Activated CD4-positive, alpha-beta T cell treated with anti-CD3 and anti-CD28 coated beads, Interleukin-2, amount 50 U/mL, for 1 hour (primary cell): ENCODE data around the gene ATG14.
"Not testable (repeated sequence)": the region's sequence is repeated elsewhere in the genome, so short reads cannot be mapped to it uniquely, and the experiment has no call there.

Experiments used
- DNase-seq: peaks from one replicate; pipeline ENCODE4 v3.0.0-alpha.2; 2020

ATG14 gene

DNA sequence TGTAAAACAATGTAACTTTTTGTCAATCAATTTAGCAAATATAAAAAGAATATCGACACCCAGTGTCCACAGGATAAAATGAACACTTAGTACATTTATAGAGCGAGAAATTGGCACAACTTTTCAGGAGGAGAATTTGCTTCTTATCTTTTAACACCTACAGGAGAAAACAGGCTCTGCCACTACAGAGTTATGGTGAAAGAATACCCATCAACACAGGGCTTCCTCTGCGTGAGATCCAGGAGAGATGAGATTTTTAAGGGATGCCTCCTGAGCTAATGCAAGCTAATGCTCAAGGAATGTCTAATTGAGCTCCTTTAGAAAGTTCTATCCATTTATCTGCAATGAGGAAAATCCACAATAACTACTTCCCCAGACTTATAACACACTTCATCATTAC is 21.0 kb upstream of the ATG14 start:
- DNase-seq, result no peak

DNA sequence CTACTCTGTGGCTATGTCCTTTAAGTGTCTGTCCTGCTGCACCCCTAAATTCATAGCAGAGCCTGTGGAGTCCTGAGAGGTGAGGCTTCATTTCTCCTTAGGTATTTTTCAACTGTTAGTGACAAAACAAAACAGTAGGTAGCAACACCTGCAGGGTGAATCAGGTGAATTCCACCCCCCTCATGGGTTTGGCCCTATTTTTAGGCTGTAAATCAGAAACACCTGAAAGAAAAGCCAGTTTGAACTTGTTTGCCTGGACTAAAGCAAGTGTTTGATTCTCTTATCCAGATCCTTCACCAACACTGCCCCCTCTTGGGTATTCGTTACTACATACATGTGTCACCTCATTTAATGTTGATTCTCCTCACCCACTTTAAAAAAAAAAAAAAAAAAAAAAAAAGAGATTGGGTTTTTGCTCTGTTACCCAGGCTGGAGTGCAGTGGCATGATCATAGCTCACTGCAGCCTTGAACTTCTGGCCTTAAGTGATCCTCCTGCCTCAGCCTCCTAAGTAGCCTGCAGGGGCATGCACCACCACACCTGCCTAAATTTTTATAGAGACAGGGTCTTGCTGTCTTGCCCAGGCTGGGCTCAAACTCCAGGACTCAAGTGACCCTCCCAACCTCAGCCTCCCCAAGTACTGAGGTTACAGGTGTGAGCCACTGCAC is 18.5 kb upstream of the ATG14 start:
- DNase-seq, result peak; percentile 23

DNA sequence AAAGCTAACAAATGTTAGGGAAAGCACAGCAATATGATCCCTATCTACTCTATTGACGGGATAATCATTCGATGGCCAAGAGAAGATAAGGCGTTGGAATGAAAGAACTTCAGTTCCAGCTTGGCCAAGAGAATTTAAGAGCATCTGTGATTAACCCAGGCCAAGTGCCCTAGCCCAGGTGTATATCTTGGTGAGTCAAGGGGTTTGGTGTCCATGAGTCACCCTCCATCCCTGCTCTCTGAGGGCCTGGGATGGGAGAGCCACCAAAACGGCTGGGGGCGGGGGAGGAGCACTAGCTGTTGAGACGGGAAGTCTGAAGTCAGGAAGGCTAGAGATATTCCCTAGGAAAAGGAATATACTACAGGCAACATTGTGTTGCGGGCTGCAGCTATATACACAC is 15.8 kb upstream of the ATG14 start:
- no peak for DNase-seq

DNA sequence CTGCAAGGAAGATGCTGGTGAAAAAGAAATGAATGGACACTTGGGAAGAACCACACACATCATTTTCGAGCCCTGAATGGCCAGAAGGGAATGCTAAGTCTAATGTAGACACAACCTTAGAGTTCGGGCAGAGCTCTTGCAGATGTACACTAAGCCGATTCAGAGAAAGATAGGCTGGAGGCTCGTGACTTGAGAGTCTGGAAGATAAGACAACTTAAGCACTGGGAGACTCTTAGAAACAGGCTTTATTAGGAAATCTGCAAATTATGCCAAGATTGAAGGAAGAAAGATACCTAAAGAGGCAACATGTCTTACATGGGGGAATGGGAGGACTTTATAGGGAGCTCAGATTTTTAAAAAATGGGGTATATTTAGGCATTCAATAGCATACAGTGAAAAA is 15.3 kb upstream of the ATG14 start:
- no peak for DNase-seq

DNA sequence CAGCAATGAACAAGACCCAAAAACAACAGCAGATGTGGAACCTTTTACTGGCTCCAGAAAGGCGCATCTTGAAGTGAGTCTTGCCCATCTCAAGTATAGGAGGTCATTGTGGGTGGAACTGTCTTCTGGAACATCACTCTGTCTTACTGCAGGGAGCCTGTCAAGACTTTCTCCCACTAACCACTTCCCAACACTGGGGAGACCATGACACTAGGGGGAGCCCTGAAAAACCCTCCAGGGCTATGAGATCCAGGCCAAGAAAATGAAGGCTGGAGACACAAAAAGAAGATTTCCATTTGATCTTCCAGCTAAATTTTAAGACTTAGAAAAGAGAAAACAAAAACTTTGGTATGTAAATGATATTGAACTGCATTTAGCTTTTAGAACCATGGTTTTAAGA is 13.5 kb upstream of the ATG14 start:
- DNase-seq, result no peak

DNA sequence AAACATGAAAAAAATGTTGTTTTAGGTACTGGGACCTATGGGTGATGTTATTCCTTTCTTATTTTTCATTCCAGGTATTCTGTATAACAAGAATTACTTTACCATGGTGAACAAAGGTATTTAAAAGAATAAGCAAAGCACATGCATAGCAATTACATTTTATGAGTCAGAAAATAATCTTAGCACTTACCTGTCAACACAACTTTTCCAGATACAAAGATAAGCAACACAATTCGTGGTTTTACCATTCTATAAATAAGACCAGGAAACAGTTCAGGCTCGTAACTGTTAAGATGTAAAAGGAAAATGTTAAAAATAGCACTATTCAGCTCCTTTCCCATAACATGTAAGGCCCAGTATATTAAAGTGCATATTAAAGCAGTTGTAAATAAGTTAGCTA is 12.3 kb upstream of the ATG14 start:
- no peak for DNase-seq

DNA sequence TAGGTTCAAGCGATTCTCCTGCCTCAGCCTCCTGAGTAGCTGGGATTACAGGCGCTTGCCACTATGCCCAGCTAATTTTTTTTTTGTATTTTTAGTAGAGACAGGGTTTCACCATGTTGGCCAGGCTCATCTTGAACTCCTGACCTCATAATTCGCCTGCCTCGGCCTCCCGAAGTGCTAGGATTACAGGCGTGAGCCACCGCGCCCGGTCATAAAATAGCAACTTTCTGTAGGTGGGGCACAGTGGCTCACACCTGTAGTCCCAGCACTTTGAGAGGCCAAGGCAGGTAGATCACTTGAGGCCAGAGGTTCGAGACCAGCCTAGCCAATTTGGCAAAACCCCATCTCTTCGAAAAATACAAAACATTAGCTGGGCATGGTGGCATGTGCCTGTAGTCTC is 10.7 kb upstream of the ATG14 start:
- DNase-seq, result not testable (repeated sequence)

DNA sequence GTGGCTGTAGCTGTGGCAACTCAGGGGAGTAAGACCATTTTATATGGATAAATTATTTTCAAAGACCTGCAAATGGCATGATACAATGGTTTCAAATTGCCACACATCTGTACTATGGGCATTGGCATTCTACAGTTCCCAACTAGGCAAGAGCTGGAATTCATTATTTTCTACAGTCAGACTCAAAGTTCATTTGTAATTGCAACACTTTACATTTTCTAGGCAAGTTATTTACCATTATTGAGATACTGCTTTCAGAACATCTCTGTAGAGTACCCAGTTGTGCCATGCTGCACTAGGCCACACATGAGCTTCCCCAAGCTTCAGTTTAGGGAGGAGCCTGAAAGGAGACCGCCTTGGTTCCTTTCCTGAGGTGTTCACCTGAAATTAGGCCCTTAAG is 8.0 kb upstream of the ATG14 start:
- no peak for DNase-seq

DNA sequence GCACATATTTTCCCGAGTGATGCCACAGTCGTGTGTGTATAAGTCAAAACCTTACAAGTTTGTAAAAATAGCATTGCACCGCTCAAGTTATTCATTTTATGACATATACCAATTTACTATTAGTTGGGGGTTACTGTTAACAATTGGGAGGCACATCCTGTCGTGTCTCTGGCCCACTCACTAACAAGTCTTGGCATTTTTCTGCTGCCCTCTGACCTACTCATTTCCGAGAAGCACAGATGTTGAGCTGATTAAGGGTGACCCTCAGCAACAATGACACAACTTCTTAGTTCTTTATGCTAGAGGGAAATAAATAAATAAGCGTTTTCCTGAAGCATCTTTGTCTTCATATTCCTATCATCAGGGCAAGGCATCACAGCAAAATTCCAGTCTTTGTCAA is 6.8 kb upstream of the ATG14 start:
- DNase-seq, result no peak

DNA sequence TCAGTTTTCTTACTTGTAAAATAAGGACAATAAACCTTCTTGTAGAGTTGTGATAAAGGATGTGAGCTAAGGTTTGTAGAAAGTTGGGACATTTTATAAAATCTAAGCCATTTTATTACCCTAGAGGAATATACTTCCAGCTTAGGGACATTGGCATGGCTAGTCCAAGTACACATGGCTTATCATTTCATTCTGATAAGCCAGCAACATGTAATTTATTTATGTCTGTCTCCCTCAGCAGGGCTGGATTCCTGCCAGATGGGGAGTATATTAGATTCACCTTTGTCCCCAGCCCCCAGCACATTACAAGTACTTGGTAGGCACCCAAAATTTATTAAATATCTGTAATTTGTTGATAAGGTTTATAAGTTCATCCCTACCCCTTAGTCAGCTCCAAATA is 6.3 kb upstream of the ATG14 start:
- no peak for DNase-seq

DNA sequence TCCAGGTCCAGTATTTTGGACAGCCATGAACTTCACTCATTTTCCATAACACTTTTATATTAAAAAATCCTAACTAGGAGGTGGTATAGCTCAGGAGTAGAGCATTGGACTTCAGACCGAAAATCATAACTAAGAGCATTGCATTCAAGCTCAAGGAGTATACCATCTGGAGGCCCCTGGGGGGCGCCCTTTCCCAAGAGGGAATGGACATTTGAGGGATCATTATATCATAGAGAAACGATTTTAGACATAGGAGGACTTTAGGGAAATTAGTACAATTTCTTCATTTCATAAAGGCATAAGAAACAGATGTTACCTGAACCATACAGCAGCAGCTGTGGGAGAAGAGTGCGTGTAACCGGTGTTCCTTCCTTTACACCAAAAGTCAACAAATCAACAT is 5.2 kb upstream of the ATG14 start:
- no peak for DNase-seq

DNA sequence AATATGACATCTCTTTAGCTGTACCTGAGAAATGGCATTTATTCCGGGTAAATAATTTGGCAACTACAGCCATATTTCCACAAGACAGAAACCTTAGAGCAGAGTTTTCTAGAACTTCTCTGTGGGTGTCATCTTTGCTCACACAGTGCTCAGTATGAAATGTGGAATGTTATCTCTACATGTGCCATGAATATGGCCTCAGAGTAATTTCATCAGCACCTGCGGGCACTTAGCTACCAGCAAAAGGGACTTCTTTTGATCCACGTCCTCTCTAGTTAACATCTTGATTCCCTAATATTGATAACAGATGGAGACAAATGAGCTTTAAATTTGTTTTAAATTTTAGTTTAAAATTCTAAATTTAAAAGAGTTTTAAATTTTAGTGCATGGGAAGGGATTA is 2.9 kb upstream of the ATG14 start:
- DNase-seq, result no peak

DNA sequence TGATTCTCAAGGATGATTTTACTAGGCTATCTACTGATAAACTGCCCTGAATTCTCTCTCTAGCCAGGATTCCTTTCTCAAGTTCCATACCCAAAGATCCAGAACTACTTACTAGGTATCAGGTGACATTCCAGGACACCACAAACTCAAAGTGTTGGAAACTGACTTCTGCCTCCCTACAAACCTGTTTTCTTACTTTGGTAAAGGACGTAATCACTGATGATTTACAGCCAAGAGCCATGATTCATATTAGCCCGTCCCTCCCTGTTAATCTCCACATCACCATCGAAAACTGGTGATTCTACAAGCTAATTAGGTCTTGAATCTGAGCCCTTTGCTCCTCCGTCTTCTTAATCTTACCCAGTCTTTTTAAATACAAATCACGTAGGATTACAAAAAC is 1.0 kb upstream of the ATG14 start:
- no peak for DNase-seq

DNA sequence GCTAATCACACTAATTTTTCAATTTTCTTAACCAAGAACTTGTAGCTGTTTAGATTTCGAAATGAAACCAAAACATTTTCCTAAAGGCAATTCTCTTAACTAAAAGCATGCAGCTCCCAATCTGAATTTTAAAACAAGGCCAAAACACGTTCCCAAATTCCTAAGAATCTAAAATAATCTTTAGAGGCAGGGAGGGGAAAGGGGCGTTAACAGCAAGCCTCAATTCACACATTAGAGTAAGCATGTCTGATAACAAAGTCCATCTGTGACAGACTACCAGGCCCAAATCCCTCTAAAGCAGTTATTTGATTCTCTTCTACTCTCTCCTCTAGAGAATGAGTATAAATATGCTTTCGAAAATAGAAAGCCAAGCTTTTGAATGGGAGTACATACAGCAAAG is 754 bp downstream of the ATG14 start:
- no peak for DNase-seq

DNA sequence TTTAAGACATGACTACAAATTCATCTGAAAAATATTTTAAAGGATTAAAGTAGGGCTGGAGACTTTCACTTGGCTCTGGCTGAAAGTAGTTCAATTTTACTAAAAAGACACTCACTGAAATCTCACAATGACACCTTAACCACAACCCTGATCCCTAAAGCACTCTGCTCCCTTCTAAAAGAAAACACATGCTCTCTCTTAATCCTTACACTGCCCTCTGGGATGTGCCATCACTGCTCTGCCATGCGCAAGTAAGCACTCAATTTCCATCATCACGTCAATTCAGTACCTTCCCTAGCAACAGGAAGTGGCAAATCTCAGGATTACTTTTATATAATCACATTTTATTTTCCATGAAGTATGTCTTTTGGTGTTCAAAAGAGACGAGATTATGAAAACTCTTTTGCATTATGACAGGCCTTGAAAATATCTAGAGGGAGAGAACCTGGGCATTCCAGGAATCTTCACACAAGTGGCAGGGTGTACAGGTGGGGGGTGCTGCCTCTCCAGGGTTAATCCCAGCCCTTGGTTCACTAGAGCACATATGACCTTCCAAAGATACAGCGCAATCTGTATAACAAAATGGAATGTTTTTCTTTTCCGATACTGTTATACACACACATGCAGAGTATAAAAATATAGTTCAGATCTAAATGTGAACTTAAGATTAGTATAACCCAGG is 7.3 kb downstream of the ATG14 start:
- no peak for DNase-seq

DNA sequence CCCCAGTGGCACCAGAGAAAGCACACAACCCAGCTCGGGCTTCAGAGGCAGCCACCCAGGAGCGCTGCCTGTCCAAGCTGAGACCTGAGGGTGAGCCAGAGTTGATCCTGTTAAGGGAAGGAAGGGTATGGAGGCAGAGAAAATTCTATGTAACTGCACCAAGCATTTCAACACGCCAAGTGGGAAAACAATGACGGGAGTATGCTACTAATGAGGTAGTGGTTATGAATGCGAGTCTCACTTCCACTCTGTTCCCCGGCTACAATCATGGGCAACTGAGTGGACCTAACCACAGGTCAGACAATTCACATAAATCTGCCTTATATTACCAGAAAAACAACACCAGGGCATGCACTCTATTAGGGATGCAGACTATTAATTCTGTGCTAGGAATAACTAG is 9.9 kb downstream of the ATG14 start:
- no peak for DNase-seq

DNA sequence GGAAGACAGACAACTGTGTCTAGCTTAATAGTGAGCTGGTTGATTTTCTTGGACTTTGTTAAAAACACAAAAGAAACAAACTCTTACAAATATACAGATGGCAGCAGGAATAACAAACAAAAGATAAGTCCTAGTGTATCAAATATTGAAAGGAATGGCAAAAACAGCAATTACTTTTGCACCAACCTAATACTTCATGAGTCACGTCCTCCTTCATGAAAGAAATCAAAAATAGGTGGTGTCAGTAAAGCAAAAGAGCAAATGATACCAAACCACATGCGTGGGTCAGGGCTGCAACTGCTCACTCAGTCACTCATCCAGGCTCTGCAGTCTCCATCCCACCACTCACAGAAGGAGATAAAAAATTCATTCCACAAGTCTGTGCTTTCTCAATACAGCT is 11.8 kb downstream of the ATG14 start:
- DNase-seq, result no peak

DNA sequence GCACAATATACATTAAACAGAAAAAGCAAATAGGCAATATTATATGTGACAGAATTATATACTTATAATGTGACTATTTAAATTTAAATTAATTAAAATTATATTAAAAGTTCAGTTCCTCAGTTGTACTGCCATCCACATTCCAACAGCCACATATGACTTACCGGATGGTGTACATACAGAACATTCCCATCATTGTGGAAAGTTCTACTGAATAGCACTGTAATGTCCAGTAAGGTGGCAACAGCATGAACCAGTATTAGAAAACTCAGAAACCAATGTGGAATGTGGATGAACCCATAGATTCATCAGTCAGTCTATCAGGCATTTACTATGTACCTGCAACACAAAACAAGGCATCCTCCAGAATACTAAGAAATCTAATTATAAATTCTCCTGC is 12.4 kb downstream of the ATG14 start:
- no peak for DNase-seq

DNA sequence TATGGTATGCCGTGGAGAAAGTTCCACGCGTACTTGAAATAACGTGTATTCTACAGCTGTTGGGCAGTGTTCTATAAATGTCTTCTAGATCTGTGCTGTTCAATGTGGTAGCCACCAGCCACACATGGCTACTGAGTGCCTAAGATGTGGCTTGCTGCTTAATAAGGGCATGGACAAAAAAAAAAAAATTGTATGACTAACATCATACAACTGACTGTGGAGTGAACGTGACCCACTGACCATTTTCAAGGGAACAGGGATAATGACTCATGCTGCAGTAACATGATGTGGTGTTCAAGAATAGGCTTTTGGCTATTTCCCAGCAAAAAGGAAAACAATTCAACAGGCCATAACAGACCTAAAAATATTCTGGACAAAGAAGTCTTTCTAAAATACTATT is 13.0 kb downstream of the ATG14 start:
- DNase-seq, result no peak

DNA sequence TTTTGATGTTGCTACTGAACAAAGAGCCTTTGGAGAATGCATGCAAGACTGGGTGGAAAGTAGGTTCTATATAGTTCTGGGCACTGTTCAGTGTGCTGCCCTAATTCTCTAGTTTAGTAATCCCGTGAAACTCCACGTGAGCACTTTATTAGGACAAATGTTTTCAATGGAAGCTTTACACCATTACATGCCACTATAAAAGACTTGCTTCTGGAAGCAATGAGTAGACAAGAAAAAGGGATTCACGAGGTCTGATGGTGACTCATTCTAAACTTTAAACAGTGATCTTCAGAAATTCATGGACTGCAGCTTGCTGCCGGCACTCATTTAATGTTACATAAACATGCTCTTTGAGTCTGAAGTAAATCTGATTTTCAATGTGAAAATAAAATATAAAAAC is 22.3 kb downstream of the ATG14 start:
- DNase-seq, result no peak

DNA sequence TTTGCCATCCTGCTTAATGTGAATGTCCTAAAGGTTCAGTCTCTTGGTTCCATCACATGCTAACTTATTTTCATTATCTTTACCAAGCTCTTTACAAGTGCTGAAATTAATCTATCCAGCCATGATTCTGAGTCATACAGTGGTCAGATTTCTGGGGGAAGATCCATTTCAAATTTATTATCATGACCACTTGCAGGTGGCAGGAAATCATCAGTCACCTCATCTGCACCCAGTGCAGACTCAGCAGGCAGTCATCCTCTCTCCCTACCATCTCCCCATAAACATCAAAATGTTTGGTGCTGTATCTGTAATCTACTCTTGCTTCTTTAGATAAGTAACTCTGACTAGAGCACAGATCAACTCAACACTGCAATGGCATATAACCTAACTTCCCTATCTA is 23.5 kb downstream of the ATG14 start:
- no peak for DNase-seq

DNA sequence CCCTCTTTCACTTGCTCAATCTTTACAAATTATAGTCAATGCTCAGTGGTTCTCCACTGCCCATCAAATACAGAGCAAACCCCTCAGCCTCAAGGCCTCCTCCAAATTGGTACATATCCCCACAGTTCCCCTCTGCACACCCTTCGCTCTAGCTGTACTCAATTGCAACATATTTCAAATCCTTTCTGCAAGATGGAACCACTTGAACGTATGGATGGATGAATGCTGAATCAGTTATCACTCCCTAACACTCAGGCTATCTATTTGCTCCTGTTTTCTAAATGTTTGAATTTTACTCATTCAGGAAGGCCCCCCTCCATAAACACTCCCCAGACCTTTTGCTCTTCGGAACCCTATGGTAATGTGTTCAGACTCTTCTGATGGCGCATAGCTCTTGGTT is 24.5 kb downstream of the ATG14 start:
- no peak for DNase-seq

DNA sequence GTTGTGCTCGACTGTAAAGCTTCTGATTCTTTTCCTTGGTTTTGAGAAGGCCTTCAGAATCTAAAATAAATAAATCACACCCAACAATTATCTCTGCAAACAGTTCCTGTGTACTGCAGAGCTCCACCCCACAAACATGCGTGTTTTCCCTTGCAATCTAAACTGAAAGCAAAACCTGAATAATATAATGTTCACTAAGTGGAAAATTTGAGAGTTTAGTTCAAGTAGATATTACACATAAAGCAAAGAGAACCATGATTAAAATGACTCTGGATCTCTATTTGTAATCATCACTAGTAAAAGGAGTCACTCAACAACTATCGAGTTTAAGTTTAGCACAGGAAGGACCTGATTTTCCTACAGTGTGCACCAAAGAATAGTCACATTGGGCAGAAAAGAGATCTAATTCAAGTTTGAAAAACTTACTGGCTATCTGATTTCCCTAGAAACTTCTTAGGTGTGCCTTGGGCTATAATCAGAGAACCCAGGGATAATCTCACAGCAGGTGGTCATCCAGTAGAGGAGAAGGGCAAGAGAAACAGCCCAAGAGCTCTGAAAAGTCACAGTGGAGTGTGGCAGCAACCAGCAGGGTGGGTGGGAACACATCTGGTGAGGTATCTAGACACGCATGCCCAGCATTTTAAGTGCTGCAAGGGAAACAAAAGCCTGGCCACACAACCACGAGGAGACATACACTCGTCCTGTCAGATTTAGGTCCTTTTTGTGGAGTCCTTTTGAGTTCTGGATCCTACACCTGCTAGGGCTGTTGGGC is 25.4 kb downstream of the ATG14 start:
- DNase-seq, result no peak

DNA sequence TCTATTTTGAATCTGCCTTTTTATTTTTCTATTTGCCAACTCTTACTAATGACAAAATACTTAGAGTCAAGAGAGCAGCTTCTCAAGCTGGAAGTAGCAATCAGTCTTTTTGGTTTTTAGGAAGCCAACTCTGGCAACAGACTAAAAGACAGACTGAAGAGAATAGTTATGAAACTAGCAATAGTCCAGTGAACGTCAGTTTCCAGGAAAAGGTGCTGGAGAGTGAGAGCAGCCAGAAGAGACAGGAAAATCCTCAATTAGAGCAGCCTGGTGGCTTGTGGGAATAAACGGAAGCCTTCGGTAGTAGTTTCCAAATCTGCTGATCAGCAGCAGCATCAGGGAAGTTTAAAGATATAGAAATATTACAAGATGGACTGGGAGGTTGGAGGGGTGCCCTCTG is 27.1 kb downstream of the ATG14 start:
- no peak for DNase-seq
